HEK293T (cell line): ENCODE data around the gene HSD17B11.
"Not testable (repeated sequence)": the region's sequence is repeated elsewhere in the genome, so short reads cannot be mapped to it uniquely, and the experiment has no call there.

ENCODE experiments used
- CTCF ChIA-PET: fragments of 350-600 bp; formaldehyde crosslinking; extraction: SDS; loops from one replicate; lab custom pipeline; 2021; ENCODE audit warnings: antibody characterized with exemption, inconsistent platforms; lab: Yijun Ruan, JAX
- POLR2A ChIA-PET: fragments of 350-600 bp; formaldehyde crosslinking; extraction: SDS; loops from one replicate; lab custom pipeline; 2020; ENCODE audit warnings: antibody characterized with exemption, inconsistent platforms; lab: Yijun Ruan, JAX
- DNase-seq: peaks from one replicate; pipeline ENCODE4 v3.0.0; 2012; ENCODE audit warnings: mixed read lengths; ENCODE audit errors: extremely low spot score
- ARNT ChIP-seq: fragments of 450-650 bp; IDR thresholded peaks from 2 replicates; pipeline ENCODE4 v1.6.1; 2017; ENCODE audit warnings: mild to moderate bottlenecking
- BHLHE40 ChIP-seq: fragments of 450-650 bp; IDR thresholded peaks from 2 replicates; pipeline ENCODE4 v1.6.1; 2016; ENCODE audit warnings: mild to moderate bottlenecking, moderate library complexity, borderline replicate concordance
- CTBP1 ChIP-seq: fragments of 450-650 bp; IDR thresholded peaks from 2 replicates; pipeline ENCODE4 v1.6.1; 2016; ENCODE audit warnings: borderline replicate concordance
- ELF4 ChIP-seq: fragments of 450-650 bp; IDR thresholded peaks from 2 replicates; pipeline ENCODE4 v1.6.1; 2017; ENCODE audit warnings: antibody characterized with exemption
- FOXA1 ChIP-seq: fragments of 450-650 bp; IDR thresholded peaks from 2 replicates; pipeline ENCODE4 v1.6.1; 2016; ENCODE audit warnings: mild to moderate bottlenecking
- FOXK2 ChIP-seq: fragments of 450-650 bp; IDR thresholded peaks from 2 replicates; pipeline ENCODE4 v1.6.1; 2016; ENCODE audit warnings: mild to moderate bottlenecking
- FOXM1 ChIP-seq: fragments of 450-650 bp; IDR thresholded peaks from 2 replicates; pipeline ENCODE4 v1.6.1; 2017; ENCODE audit warnings: mild to moderate bottlenecking, borderline replicate concordance
- HDGF ChIP-seq: fragments of 450-650 bp; IDR thresholded peaks from 2 replicates; pipeline ENCODE4 v1.6.1; 2017; ENCODE audit warnings: antibody characterized with exemption, borderline replicate concordance
- L3MBTL2 ChIP-seq: fragments of 450-650 bp; conservative IDR thresholded peaks from 2 replicates; pipeline ENCODE4 v1.6.1; 2016; ENCODE audit warnings: mild to moderate bottlenecking
- LEF1 ChIP-seq: fragments of 450-650 bp; IDR thresholded peaks from 2 replicates; pipeline ENCODE4 v1.6.1; 2017; ENCODE audit warnings: mild to moderate bottlenecking, borderline replicate concordance
- NFRKB ChIP-seq: fragments of 450-650 bp; IDR thresholded peaks from 2 replicates; pipeline ENCODE4 v1.6.1; 2016; ENCODE audit warnings: mild to moderate bottlenecking, moderate library complexity
- PKNOX1 ChIP-seq: fragments of 450-650 bp; IDR thresholded peaks from 2 replicates; pipeline ENCODE4 v1.6.1; 2016
- SP1 ChIP-seq: fragments of 450-650 bp; IDR thresholded peaks from 2 replicates; pipeline ENCODE4 v1.6.1; 2017
- SUZ12 ChIP-seq: fragments of 450-650 bp; IDR thresholded peaks from 2 replicates; pipeline ENCODE4 v1.6.1; 2016; ENCODE audit warnings: mild to moderate bottlenecking
- TARDBP ChIP-seq: fragments of 450-650 bp; IDR thresholded peaks from 2 replicates; pipeline ENCODE4 v1.6.1; 2016
- ZNF384 ChIP-seq: fragments of 450-650 bp; IDR thresholded peaks from 2 replicates; pipeline ENCODE4 v1.6.1; 2016

HSD17B11 gene

GRCh38 chr4:87420276-87420830 is 29.4 kb upstream of the HSD17B11 start:
- TF ChIP-seq LEF1 (no peak), BHLHE40 (no peak)
- DNase-seq = no peak
- ChIA-PET POLR2A (interaction anchor here (6.0 kb wide), 1 partner anchor 30 kb away, joined by 59 read pairs; the partner anchor contains the start of gene HSD17B11), CTCF (interaction anchor here (0.9 kb wide), 1 partner anchor 686 kb away, joined by 3 read pairs; no protein-coding TSS in a partner anchor)

GRCh38 chr4:87419578-87420249 is 28.7 kb upstream of the HSD17B11 start:
- DNase-seq = no peak
- no peak for TF ChIP-seq FOXK2
- TF ChIP-seq ARNT = no peak
- TF ChIP-seq HDGF = no peak
- no peak for TF ChIP-seq L3MBTL2
- TF ChIP-seq ELF4 = no peak
- TF ChIP-seq ZNF384 = no peak
- TF ChIP-seq SP1 = no peak
- no peak for TF ChIP-seq SUZ12
- no peak for TF ChIP-seq FOXA1
- TF ChIP-seq CTBP1 = no peak
- no peak for TF ChIP-seq FOXM1
- no peak for TF ChIP-seq PKNOX1
- TF ChIP-seq TARDBP = no peak
- no peak for TF ChIP-seq LEF1
- no peak for TF ChIP-seq NFRKB
- no peak for TF ChIP-seq BHLHE40
- POLR2A ChIA-PET = interaction anchor here (6.0 kb wide), 1 partner anchor 29 kb away, joined by 59 read pairs; the partner anchor contains the start of gene HSD17B11
- CTCF ChIA-PET = interaction anchor here (0.9 kb wide), 1 partner anchor 685 kb away, joined by 3 read pairs; no protein-coding TSS in a partner anchor

- POLR2A ChIA-PET, DNase-seq, CTCF ChIA-PET: not testable (repeated sequence)
These were observed 27.4 kb upstream of the HSD17B11 start for GRCh38 chr4:87418410-87418809.

- ChIA-PET CTCF (interaction anchor here (0.7 kb wide), 2 partner anchors 22 to 27 kb away, joined by 3 to 6 read pairs; no protein-coding TSS in a partner anchor), POLR2A (no interaction called here)
- TF ChIP-seq SUZ12 (no peak), FOXA1 (no peak), FOXK2 (no peak), ELF4 (no peak), FOXM1 (no peak), ZNF384 (no peak), TARDBP (no peak), LEF1 (no peak)
- DNase-seq = no peak
These were observed 26.0 kb upstream of the HSD17B11 start for GRCh38 chr4:87416965-87417364.

- ChIA-PET POLR2A (interaction anchor here (1.1 kb wide), 1 partner anchor 8 kb away, joined by 3 read pairs; no protein-coding TSS in a partner anchor), CTCF (no interaction called here)
- TF ChIP-seq L3MBTL2 (no peak), HDGF (no peak), FOXA1 (no peak), FOXM1 (no peak), TARDBP (no peak), SUZ12 (no peak), ZNF384 (no peak), SP1 (no peak), FOXK2 (no peak), BHLHE40 (no peak), ARNT (no peak), NFRKB (no peak), PKNOX1 (no peak), CTBP1 (no peak), LEF1 (no peak), ELF4 (no peak)
- DNase-seq = no peak
These were observed 23.8 kb upstream of the HSD17B11 start for GRCh38 chr4:87414816-87415215.

GRCh38 chr4:87410679-87411078 is 19.7 kb upstream of the HSD17B11 start:
- POLR2A ChIA-PET = interaction anchor here (1.1 to 3.2 kb wide), 2 partner anchors 11 to 20 kb away, joined by 4 to 13 read pairs; partner anchors contain the start of genes HSD17B11 and NUDT9
- DNase-seq = no peak
- CTCF ChIA-PET = no interaction called here
- no peak for TF ChIP-seq L3MBTL2
- TF ChIP-seq CTBP1 = no peak
- TF ChIP-seq ELF4 = no peak
- no peak for TF ChIP-seq FOXA1
- no peak for TF ChIP-seq LEF1
- TF ChIP-seq PKNOX1 = no peak
- TF ChIP-seq ARNT = no peak
- TF ChIP-seq NFRKB = no peak
- TF ChIP-seq BHLHE40 = no peak
- no peak for TF ChIP-seq SP1
- no peak for TF ChIP-seq HDGF
- no peak for TF ChIP-seq SUZ12
- no peak for TF ChIP-seq FOXK2
- no peak for TF ChIP-seq ZNF384
- no peak for TF ChIP-seq FOXM1
- no peak for TF ChIP-seq TARDBP
